Hepatic stellate cell (primary cell): ENCODE data around the gene ZNG1B.
"Not testable (repeated sequence)": the region's sequence is repeated elsewhere in the genome, so short reads cannot be mapped to it uniquely, and the experiment has no call there.

Experiments
- DNase-seq: peaks from one replicate; pipeline ENCODE4 v3.0.0; 2011; ENCODE audit warnings: low spot score

Gene ZNG1B

DNA sequence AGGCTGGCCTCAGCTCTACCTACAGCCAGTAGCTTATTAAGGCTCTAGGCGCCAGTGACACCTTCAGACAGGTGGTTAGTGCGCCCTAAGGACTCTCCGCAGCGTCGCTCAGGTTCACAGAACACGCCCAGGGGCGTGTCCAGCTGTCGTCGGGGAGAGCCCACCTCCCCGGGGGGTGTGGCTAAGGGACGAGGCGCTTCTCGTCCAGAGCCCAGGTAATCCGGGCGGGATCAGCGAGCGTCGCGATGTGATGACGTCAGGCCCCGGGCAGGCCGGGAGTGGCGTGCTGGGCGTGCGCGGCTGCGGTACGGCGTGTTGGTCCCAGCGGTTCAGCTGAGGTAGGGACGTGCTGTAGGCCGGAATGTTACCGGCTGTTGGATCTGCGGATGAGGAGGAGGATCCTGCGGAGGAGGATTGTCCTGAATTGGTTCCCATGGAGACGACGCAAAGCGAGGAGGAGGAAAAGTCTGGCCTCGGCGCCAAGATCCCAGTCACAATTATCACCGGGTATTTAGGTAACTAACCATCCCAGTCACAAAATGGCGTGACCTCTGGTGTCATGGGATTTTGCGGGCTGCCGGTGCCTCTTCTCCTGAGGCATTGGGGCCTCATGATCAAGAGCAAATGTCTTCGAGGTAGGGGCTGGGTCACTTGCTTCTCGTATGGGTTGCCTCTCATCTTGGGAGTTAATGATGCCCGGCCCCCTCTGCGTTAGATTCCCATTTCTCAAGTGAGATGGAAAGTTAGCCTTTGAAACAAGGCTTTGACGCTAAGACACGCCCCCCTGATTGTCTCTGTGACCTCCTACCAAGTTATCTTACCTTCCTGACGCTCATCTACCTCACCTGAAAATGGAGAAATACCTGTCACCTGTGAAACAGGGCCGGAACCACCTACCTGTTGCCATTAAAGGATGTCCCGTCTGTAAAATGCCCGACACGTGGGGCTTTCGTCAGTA lies at the start of gene ZNG1B:
Gene ZNG1B, plus strand, starts transcription at position 184 of the 958 bp plus-strand sequence. Its CDS starts 178 bp downstream, at position 362.
- not testable (repeated sequence) for DNase-seq

GRCh38 chr2:113390124-113390849 lies 47.2 kb upstream of the ZNG1B start:
- peak; percentile 47 for DNase-seq

DNA sequence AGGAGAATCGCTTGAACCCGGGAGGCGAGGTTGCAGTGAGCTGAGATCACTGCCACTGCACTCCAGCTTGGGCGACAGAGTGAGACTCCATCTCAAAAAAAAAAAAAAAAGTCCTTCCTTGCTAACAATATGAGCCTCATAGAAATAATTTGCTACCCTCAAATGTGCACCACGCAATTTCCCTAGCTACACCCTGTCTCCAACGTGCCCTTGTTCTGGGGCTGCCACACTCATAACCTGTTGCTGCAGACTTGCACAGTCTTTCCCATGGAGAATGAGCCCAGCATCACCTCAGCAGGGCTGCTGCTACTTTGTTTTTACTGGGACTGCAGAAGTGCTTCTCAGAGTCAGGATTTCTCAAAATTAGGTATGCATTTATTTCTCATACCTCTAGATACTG lies 46.4 kb upstream of the ZNG1B start:
- no peak for DNase-seq

DNA sequence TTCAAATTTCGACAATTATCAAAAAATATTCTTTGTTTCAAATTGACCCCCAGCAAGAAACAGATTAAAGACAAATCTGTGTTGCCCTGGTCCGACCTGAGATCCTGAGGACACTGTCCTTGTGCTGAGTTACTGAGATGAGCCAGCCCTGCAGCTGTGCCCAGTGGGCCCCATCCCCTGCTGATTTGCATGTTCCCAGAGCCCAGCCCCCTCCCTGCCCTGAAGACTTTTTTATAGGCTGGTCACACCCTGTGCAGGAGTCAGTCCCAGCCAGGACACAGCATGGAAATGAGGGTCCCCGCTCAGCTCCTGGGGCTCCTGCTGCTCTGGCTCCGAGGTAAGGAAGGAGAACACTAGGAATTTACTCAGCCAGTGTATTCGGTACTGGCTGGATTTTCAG lies 31.4 kb upstream of the ZNG1B start:
- no peak for DNase-seq

DNA sequence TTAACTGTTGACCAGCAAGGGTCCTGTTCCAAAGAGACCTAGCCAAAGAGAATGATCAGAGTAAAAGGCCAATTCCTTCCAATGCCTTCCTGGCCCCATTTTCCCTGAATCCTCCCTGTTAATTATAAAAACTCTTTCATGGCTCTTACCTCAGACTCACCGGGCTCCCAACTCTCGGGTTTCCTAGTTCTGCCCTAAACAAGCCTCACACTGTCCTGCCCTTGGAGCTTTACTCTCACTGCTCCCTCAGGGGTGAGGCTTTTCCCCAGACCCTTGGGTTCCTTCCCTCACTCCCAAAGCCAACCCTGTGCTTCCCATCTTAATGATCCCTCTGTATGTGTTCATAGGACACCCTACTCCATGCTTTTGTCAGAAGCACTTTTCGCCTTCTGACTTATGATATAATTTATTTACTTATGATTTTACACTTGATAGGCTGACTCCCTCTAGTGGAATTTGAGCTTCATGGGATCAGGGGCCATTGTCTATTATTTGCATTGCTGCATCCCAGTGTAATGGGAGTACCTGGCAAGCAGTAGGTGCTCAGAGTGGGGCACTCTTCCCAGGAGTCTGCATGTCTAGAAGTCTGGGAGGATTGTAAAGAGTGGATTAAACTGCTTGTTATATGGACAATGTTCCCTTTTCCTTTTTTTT lies 29.9 kb upstream of the ZNG1B start:
- DNase-seq: peak; percentile 9

- not testable (repeated sequence) for DNase-seq
These were observed 25.7 kb upstream of the ZNG1B start for GRCh38 chr2:113411725-113412352.

DNA sequence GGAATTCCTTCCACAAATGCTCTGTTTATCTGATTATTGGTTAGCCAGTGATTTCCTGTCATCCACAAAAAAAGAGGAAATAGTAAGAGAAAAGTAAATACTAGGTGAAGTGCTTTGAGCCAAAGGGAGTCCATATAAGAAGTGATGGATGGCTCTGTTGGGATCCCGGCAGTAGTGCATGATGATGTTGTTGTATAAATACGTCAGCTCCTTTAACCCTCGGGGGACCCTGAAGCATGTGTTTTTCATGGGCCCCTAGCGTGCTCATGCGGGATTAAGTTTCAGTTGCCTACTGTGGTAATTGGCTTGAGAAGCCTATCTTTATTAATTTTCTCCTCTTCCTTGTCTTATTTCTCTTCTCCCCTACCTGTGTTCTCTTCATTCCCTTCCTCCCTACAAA lies 24.7 kb upstream of the ZNG1B start:
- DNase-seq: not testable (repeated sequence)

DNA sequence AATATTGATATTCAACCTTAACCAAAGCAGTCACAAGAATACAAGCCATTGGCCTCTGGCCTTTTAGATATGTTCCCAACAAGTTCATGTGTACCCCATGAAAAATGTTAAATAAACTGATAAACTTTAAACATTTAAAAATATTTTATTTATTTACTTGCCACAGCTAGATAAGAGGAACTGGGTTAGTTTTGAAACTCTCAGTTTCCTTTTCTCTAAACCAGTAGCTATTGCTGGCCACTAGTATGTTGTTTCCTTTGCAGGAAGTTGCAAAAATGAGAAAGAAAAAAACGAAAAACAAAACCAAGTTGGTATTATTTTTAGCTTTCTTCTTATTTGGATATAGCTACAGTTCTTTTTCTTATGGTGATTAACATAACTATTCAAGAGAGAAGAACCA lies 5.7 kb upstream of the ZNG1B start:
- not testable (repeated sequence) for DNase-seq

GRCh38 chr2:113433468-113433867 lies 4.0 kb upstream of the ZNG1B start:
- not testable (repeated sequence) for DNase-seq

GRCh38 chr2:113465770-113466169 lies 28.3 kb downstream of the ZNG1B start:
- not testable (repeated sequence) for DNase-seq

DNA sequence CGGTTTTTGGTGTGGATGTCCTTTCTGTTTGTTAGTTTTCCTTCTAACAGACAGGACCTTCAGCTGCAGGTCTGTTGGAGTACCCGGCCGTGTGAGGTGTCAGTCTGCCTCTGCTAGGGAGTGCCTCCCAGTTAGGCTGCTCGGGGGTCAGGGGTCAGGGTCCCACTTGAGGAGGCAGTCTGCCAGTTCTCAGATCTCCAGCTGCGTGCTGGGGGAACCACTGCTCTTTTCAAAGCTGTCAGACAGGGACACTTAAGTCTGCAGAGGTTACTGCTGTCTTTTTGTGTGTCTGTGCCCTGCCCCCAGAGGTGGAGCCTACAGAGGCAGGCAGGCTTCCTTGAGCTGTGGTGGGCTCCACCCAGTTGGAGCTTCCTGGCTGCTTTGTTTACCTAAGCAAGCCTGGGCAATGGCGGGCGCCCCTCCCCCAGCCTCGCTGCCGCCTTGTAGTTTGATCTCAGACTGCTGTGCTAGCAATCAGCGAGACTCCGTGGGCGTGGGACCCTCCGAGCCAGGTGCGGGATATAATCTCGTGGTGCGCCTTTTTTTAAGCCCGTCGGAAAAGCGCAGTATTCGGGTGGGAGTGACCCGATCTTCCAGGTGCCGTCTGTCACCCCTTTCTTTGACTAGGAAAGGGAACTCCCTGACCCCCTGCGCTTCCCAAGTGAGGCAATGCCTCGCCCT lies 39.3 kb downstream of the ZNG1B start:
- DNase-seq: not testable (repeated sequence)

- DNase-seq: not testable (repeated sequence)
These were observed 59.0 kb downstream of the ZNG1B start for GRCh38 chr2:113496527-113496926.

GRCh38 chr2:113498365-113498764 lies 60.9 kb downstream of the ZNG1B start, which contains the start of gene FOXD4L1:
Gene FOXD4L1, plus strand, starts transcription at chr2:113498665. Its CDS starts 592 bp downstream, at chr2:113499257.
- not testable (repeated sequence) for DNase-seq

- DNase-seq: not testable (repeated sequence)
These were observed 61.8 kb downstream of the ZNG1B start for GRCh38 chr2:113499019-113499885.

GRCh38 chr2:113499886-113500722 lies 62.6 kb downstream of the ZNG1B start:
- DNase-seq: not testable (repeated sequence)

GRCh38 chr2:113500723-113501038 lies 63.2 kb downstream of the ZNG1B start:
- not testable (repeated sequence) for DNase-seq

- not testable (repeated sequence) for DNase-seq
These were observed 65.0 kb downstream of the ZNG1B start for GRCh38 chr2:113502216-113503093.
